SK-N-SH (cell line): Measurements from ENCODE around the gene LRP2BP.

ENCODE experiments used
- CHD2 ChIP-seq: fragments of 150-350 bp; IDR thresholded peaks from 2 replicates; pipeline ENCODE4 v1.6.1; 2018; ENCODE audit warnings: low read length; ENCODE audit not compliant: partially characterized antibody
- CTCF ChIP-seq: fragments of 200-600 bp; sonication (generic); IDR thresholded peaks from 2 replicates; pipeline ENCODE4 v1.6.1; 2017; ENCODE audit warnings: antibody characterized with exemption, mild to moderate bottlenecking, moderate library complexity
- EP300 ChIP-seq, 2 experiments: IDR thresholded peaks; 2 replicates each; pipeline versions ENCODE4 v1.4.0 to v1.6.1; 2012; ENCODE audit warnings: borderline replicate concordance in 1 of 2, low read depth in 1 of 2, low read length in 1 of 2
- JUND ChIP-seq: IDR thresholded peaks from 2 replicates; pipeline ENCODE4 v1.4.0; 2012
- MAX ChIP-seq: IDR thresholded peaks from 2 replicates; pipeline ENCODE4 v1.4.0; 2012; ENCODE audit warnings: low read depth
- RCOR1 ChIP-seq: fragments of 150-350 bp; IDR thresholded peaks from 2 replicates; pipeline ENCODE4 v1.6.1; 2017; ENCODE audit warnings: antibody characterized with exemption, low read length
- USF2 ChIP-seq: fragments of 150-350 bp; IDR thresholded peaks from 2 replicates; pipeline ENCODE4 v1.6.1; 2017; ENCODE audit warnings: antibody characterized with exemption, low read length, low read depth, borderline replicate concordance

GRCh38 chr4:185318679-185319078, 77.0 kb downstream of the LRP2BP start:
- TF ChIP-seq CTCF (no peak), JUND (no peak), RCOR1 (no peak), CHD2 (no peak), USF2 (no peak), MAX (no peak), EP300 (IDR thresholded peaks at IDR 0.05; ENCODE audit: borderline replicate concordance in 1 of 2, low read depth in 1 of 2, low read length in 1 of 2) (no peak)
